SU-DHL-6 (cell line): ENCODE results near the gene FANCG.
A peak's percentile ranks its signal among the peaks of the same experiment; 100 is the strongest.

ENCODE experiments used
- H2AFZ ChIP-seq: fragments of 200-600 bp; sonication (generic); 2 replicates; pipeline ENCODE4 v1.6.1; 2014; ENCODE audit warnings: low read depth, mild to moderate bottlenecking, moderate library complexity, mixed read lengths, antibody characterized with exemption, low read length; ENCODE audit not compliant: severe bottlenecking
- H3F3A ChIP-seq: fragments of 200-600 bp; shearing (Covaris generic); 2 replicates; pipeline ENCODE4 v1.6.0; 2016; ENCODE audit warnings: antibody characterized with exemption, mild to moderate bottlenecking; ENCODE audit not compliant: insufficient read depth
- H3K27ac ChIP-seq: fragments of 200-600 bp; sonication (generic); 2 replicates; pipeline ENCODE4 v1.5.1; 2016; ENCODE audit warnings: low read depth, mild to moderate bottlenecking, low read length, moderate library complexity, mixed read lengths
- H3K27me3 ChIP-seq: fragments of 200-600 bp; sonication (generic), shearing (Covaris generic); 2 replicates; pipeline ENCODE4 v1.6.0; 2014; ENCODE audit warnings: mild to moderate bottlenecking, low read length
- H3K36me3 ChIP-seq: fragments of 200-600 bp; sonication (generic); 2 replicates; pipeline ENCODE4 v1.6.1; 2014; ENCODE audit warnings: mild to moderate bottlenecking, low read length, mixed read lengths
- H3K4me2 ChIP-seq: fragments of 300-600, 200-600 bp; shearing (Covaris generic), sonication (generic); 2 replicates; pipeline ENCODE4 v1.6.0; 2014; ENCODE audit warnings: low read length, low read depth, mild to moderate bottlenecking; ENCODE audit not compliant: poor library complexity, severe bottlenecking
- H3K4me3 ChIP-seq: fragments of 200-600 bp; sonication (generic); 2 replicates; pipeline ENCODE4 v1.5.1; 2014; ENCODE audit warnings: antibody characterized with exemption, low read length, mild to moderate bottlenecking, mixed read lengths; ENCODE audit not compliant: insufficient read depth, poor library complexity, severe bottlenecking
- H3K79me2 ChIP-seq: fragments of 200-600 bp; sonication (generic); 2 replicates; pipeline ENCODE4 v1.6.1; 2014; ENCODE audit warnings: mild to moderate bottlenecking, low read length, moderate library complexity; ENCODE audit not compliant: insufficient read depth
- H3K9ac ChIP-seq: fragments of 200-600 bp; sonication (generic); 2 replicates; pipeline ENCODE4 v1.7.0; 2014; ENCODE audit warnings: mild to moderate bottlenecking, low read length
- H3K9me2 ChIP-seq: fragments of 200-600 bp; sonication (generic); replicated peaks from 2 replicates; pipeline ENCODE4 v1.6.1; 2014; ENCODE audit warnings: low read length; ENCODE audit not compliant: insufficient read depth
- H3K9me3 ChIP-seq: fragments of 200-600 bp; sonication (generic); 2 replicates; pipeline ENCODE4 v1.6.1; 2014; ENCODE audit warnings: low read length, mixed read lengths; ENCODE audit not compliant: insufficient read depth
- H4K20me1 ChIP-seq: fragments of 200-600 bp; sonication (generic); 2 replicates; pipeline ENCODE4 v1.6.1; 2014; ENCODE audit warnings: low read depth, mild to moderate bottlenecking, antibody characterized with exemption, low read length, moderate library complexity, mixed read lengths
- EZH2phosphoT487 ChIP-seq: fragments of 200-600 bp; sonication (generic), shearing (Covaris generic); conservative IDR thresholded peaks from 2 replicates; pipeline ENCODE4 v1.6.1; 2018; ENCODE audit warnings: mild to moderate bottlenecking, antibody characterized with exemption, low read length, moderate library complexity, mixed read lengths
- TF ChIP-seq, protein P1 (sequence below): fragments of 200-600 bp; sonication (generic); IDR thresholded peaks from one replicate; pipeline ENCODE4 v1.5.1; 2017; ENCODE audit warnings: antibody characterized with exemption, mild to moderate bottlenecking, low read length, moderate library complexity; ENCODE audit not compliant: insufficient read depth, poor library complexity, severe bottlenecking

The FANCG gene

DNA sequence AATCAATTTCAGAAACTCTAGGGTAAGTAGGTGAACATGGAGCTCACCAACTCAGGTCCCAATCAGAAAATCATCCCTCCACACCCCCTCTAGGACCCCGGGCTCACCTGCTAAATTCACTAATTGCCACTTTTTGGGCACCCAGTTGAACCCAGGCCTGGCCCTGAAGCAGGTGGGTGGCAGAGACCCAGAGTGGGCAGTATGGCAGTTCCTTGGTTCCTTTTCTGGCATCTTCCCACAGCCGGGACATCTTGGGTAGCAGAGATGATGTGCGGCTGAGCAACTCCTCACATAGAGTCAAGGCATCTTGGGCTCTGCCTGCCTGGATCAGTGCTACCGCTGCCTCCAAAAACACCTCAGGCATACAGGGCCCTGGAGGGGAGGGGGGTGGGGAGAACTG lies 4.4 kb downstream of the FANCG start:
- Histone ChIP-seq H2AFZ (no peak overlapping the region), H4K20me1 (peaks cover 10% of the 10 kb centered on the region), H3K9me2 (no peaks in the 10 kb centered on the region), H3K4me3 (no peak overlapping the region), H3F3A (peaks cover 24% of the 10 kb centered on the region), H3K4me2 (no peak overlapping the region), H3K9ac (no peak overlapping the region), H3K27me3 (no peaks in the 10 kb centered on the region), H3K27ac (no peak overlapping the region), H3K9me3 (no peaks in the 10 kb centered on the region), H3K36me3 (peaks cover 3% of the 10 kb centered on the region; the same call in 1 of the 2 replicates), H3K79me2 (peaks cover 38% of the 10 kb centered on the region)
- no peak for TF ChIP-seq EZH2phosphoT487
- TF ChIP-seq, protein P1, sequence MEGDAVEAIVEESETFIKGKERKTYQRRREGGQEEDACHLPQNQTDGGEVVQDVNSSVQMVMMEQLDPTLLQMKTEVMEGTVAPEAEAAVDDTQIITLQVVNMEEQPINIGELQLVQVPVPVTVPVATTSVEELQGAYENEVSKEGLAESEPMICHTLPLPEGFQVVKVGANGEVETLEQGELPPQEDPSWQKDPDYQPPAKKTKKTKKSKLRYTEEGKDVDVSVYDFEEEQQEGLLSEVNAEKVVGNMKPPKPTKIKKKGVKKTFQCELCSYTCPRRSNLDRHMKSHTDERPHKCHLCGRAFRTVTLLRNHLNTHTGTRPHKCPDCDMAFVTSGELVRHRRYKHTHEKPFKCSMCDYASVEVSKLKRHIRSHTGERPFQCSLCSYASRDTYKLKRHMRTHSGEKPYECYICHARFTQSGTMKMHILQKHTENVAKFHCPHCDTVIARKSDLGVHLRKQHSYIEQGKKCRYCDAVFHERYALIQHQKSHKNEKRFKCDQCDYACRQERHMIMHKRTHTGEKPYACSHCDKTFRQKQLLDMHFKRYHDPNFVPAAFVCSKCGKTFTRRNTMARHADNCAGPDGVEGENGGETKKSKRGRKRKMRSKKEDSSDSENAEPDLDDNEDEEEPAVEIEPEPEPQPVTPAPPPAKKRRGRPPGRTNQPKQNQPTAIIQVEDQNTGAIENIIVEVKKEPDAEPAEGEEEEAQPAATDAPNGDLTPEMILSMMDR: no peak

DNA sequence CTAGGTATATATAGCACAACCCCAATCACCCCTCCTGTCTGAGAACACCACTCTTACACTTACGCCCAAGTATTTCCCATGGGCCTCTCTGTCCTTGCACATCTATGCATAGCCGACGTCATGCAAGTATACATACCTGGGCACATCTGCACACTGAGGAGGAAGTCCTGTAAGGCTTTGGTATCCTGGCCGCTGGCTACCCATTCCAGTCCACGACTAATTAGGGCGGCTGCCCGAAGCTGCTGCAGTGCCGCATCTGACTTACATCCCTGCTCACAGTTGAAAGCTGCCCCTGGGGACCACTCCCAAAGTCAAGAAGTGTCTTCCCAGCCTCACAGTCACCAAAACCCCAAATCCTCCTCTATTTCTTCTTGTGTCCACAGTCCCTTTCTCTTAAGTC lies 5.0 kb downstream of the FANCG start:
- Histone ChIP-seq H4K20me1 (peaks cover 16% of the 10 kb centered on the region), H3K4me3 (no peak overlapping the region), H3K27me3 (no peaks in the 10 kb centered on the region), H2AFZ (no peak overlapping the region), H3K27ac (no peak overlapping the region), H3K36me3 (peaks cover 3% of the 10 kb centered on the region; the same call in 1 of the 2 replicates), H3K9ac (no peak overlapping the region), H3K79me2 (peaks cover 43% of the 10 kb centered on the region), H3K4me2 (no peak overlapping the region), H3K9me3 (no peaks in the 10 kb centered on the region), H3F3A (peaks cover 20% of the 10 kb centered on the region), H3K9me2 (no peaks in the 10 kb centered on the region)
- TF ChIP-seq, protein P1: no peak
- no peak for TF ChIP-seq EZH2phosphoT487

- no peaks in the 10 kb centered on the region for H3K9me3 ChIP-seq
- no peaks in the 10 kb centered on the region for H3K9me2 ChIP-seq
- H3K27ac ChIP-seq: no peak overlapping the region
- TF ChIP-seq, protein P1: no peak
- TF ChIP-seq EZH2phosphoT487: no peak
- H3K36me3 ChIP-seq: peaks cover 3% of the 10 kb centered on the region; the same call in 1 of the 2 replicates
- H3K9ac ChIP-seq: no peak overlapping the region
- peaks cover 20% of the 10 kb centered on the region for H4K20me1 ChIP-seq
- H3K4me3 ChIP-seq: no peak overlapping the region
- no peaks in the 10 kb centered on the region for H3K27me3 ChIP-seq
- no peak overlapping the region for H2AFZ ChIP-seq
- H3K79me2 ChIP-seq: peaks cover 46% of the 10 kb centered on the region
- H3F3A ChIP-seq: peaks cover 20% of the 10 kb centered on the region
- no peak overlapping the region for H3K4me2 ChIP-seq
Observed at GRCh38 chr9:35074141-35074540, 5.6 kb downstream of the FANCG start.

DNA sequence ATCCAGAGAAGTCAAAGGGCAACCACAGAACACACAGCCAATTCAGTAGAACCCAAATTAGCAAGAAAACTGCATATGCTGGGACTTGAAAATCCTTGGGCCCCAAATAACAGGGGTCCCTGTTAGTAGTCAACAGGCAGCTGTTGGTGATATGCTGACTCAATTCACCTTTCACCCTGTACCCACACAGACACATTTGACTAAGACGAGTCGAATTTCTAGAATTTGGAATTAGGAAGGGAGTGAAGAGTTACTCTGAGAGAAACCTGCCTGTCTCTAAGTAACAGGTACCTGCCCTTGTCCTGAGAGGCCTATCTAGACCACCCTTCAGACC lies 6.5 kb downstream of the FANCG start:
- peaks cover 29% of the 10 kb centered on the region for H4K20me1 ChIP-seq
- no peaks in the 10 kb centered on the region for H3K27me3 ChIP-seq
- H3K79me2 ChIP-seq: peaks cover 46% of the 10 kb centered on the region
- TF ChIP-seq EZH2phosphoT487: no peak
- TF ChIP-seq, protein P1: no peak
- H3K9me3 ChIP-seq: no peaks in the 10 kb centered on the region
- H2AFZ ChIP-seq: peak overlapping the region; percentile 36
- peaks cover 20% of the 10 kb centered on the region for H3F3A ChIP-seq
- no peak overlapping the region for H3K4me3 ChIP-seq
- 0 out of 2 replicates have a peak overlapping the region, but pooled peaks have one; percentile 2 for H3K9ac ChIP-seq
- H3K9me2 ChIP-seq: no peaks in the 10 kb centered on the region
- H3K27ac ChIP-seq: peak overlapping the region; percentile 22
- peak overlapping the region; percentile 44 for H3K4me2 ChIP-seq
- H3K36me3 ChIP-seq: peaks cover 3% of the 10 kb centered on the region; the same call in 1 of the 2 replicates
